Thyroid gland (tissue), 4 donors: Measurements from ENCODE around the gene STYK1. TPM values are rescaled to one million over a fixed set of nuclear protein-coding genes. Genes with fewer than 3 reads are reported as not detected.

Experiments used
- DNase-seq, 2 donors: peaks; one replicate each; pipeline ENCODE4 v3.0.0-alpha.2; 2019
- H3K27ac ChIP-seq, 3 donors: fragments of 200-600 bp; sonication (generic); 1 replicate in 2 of 3; 2 replicates in 1 of 3; pipeline ENCODE4 v1.5.1; 2016 to 2019; ENCODE audit warnings: mild to moderate bottlenecking in 1 of 3, moderate library complexity in 1 of 3
- H3K27me3 ChIP-seq: fragments of 200-600 bp; sonication (generic); one replicate; pipeline ENCODE4 v1.5.1; 2019
- H3K36me3 ChIP-seq, 2 donors: fragments of 200-600 bp; sonication (generic); one replicate each; pipeline ENCODE4 v1.5.1; 2016 to 2019
- H3K4me1 ChIP-seq, 2 donors: fragments of 200-600 bp; sonication (generic); one replicate each; pipeline ENCODE4 v1.5.1; 2017 to 2019
- H3K4me3 ChIP-seq, 3 donors: fragments of 200-600 bp; sonication (generic); replicated peaks in 1 of 3; 1 replicate in 2 of 3; 2 replicates in 1 of 3; pipeline ENCODE4 v1.5.1; 2016; ENCODE audit warnings: mild to moderate bottlenecking in 1 of 3
- H3K9me3 ChIP-seq: fragments of 200-600 bp; sonication (generic); one replicate; pipeline ENCODE4 v1.5.1; 2017
- CTCF ChIP-seq, 6 experiments: fragments of 200-600 bp in 3 of 6; fragments of 450-650 bp in 3 of 6; sonication (generic) in 3 of 6; IDR thresholded peaks; one replicate each; pipeline ENCODE4 v1.5.1; 2016 to 2019; ENCODE audit warnings: antibody characterized with exemption in 6 of 6, mild to moderate bottlenecking in 2 of 6, inconsistent platforms in 1 of 6, moderate library complexity in 1 of 6
- POLR2A ChIP-seq, 2 donors: fragments of 450-650 bp; IDR thresholded peaks; one replicate each; pipeline ENCODE4 v1.6.1; 2017; ENCODE audit warnings: antibody characterized with exemption in 2 of 2, mild to moderate bottlenecking in 2 of 2, moderate library complexity in 1 of 2
- WGBS, 2 donors: methylation state at CpG; one replicate each; pipeline ENCODE4 v1.1.5; 2017; 5-methylcytosine and 5-hydroxymethylcytosine counted together
- intact Hi-C: fragments of 100-400 bp; cut with DNase I; formaldehyde crosslinking; loops from one replicate; pipeline ENCODE4 v1.15.1; 2023
- total RNA-seq, 4 donors: library from RNA; depleted of rRNA; stranded (reverse); fragments of >200 nt; gene quantifications; one replicate each; pipeline ENCODE4 v1.2.3, GENCODE V29; 2016

STYK1 gene
- total RNA-seq, 4 donors from 2014 or later = 0.40 TPM; not detected in 3

- no peak overlapping the region for H3K27ac ChIP-seq
- H3K4me3 ChIP-seq = no peak overlapping the region
- no peaks in the 10 kb centered on the region for H3K4me1 ChIP-seq
- TF ChIP-seq POLR2A (IDR thresholded peaks at IDR 0.05) (no peak), CTCF (IDR thresholded peaks at IDR 0.05) (no peak)
- H3K9me3 ChIP-seq = no peaks in the 10 kb centered on the region
- WGBS, 2 donors = 51 to 70% methylated on average over 3 of the region's 3 CpGs
- intact Hi-C loops = no loop called here
- no peaks in the 10 kb centered on the region for H3K36me3 ChIP-seq
- no peak for DNase-seq
- no peaks in the 10 kb centered on the region for H3K27me3 ChIP-seq
Measured at GRCh38 chr12:10633541-10633940, 40.3 kb downstream of the STYK1 start.

- H3K4me1 ChIP-seq = no peaks in the 10 kb centered on the region
- intact Hi-C loops = no loop called here
- no peak overlapping the region for H3K4me3 ChIP-seq
- DNase-seq = no peak
- H3K27ac ChIP-seq = no peak overlapping the region
- H3K27me3 ChIP-seq = no peaks in the 10 kb centered on the region
- H3K36me3 ChIP-seq = no peaks in the 10 kb centered on the region
- TF ChIP-seq POLR2A (IDR thresholded peaks at IDR 0.05) (no peak), CTCF (IDR thresholded peaks at IDR 0.05) (no peak)
- no peaks in the 10 kb centered on the region for H3K9me3 ChIP-seq
Measured at GRCh38 chr12:10632226-10632625, 41.6 kb downstream of the STYK1 start.

GRCh38 chr12:10624605-10625004 lies 49.2 kb downstream of the STYK1 start:
- 76 to 89% methylated on average over 3 of the region's 3 CpGs for WGBS, 2 donors
- intact Hi-C loops = no loop called here

GRCh38 chr12:10623131-10623530 lies 50.7 kb downstream of the STYK1 start:
- no peak for TF ChIP-seq CTCF (IDR thresholded peaks at IDR 0.05)
- Histone ChIP-seq H3K27me3 (no peaks in the 10 kb centered on the region), H3K36me3 (no peaks in the 10 kb centered on the region), H3K27ac (no peak overlapping the region), H3K4me1 (no peaks in the 10 kb centered on the region), H3K9me3 (no peaks in the 10 kb centered on the region), H3K4me3 (no peak overlapping the region)
- no peak for DNase-seq
- intact Hi-C loops = no loop called here

More at GRCh38 chr12:10624605-10625004, 49.2 kb downstream of the STYK1 start:
- Histone ChIP-seq H3K9me3 (no peaks in the 10 kb centered on the region), H3K27me3 (no peaks in the 10 kb centered on the region), H3K4me3 (no peak overlapping the region), H3K36me3 (no peaks in the 10 kb centered on the region), H3K4me1 (no peaks in the 10 kb centered on the region), H3K27ac (no peak overlapping the region)
- no peak for DNase-seq
- TF ChIP-seq CTCF (IDR thresholded peaks at IDR 0.05) (no peak), POLR2A (IDR thresholded peaks at IDR 0.05) (no peak)

GRCh38 chr12:10621278-10621677 lies 52.6 kb downstream of the STYK1 start:
- DNase-seq = no peak
- H3K9me3 ChIP-seq = no peaks in the 10 kb centered on the region
- H3K27ac ChIP-seq = no peak overlapping the region
- H3K36me3 ChIP-seq = no peaks in the 10 kb centered on the region
- no peak overlapping the region for H3K4me3 ChIP-seq
- H3K4me1 ChIP-seq = no peaks in the 10 kb centered on the region
- WGBS, 2 donors = 81 to 82% methylated on average over 1 of the region's 1 CpG
- no peak for TF ChIP-seq CTCF (IDR thresholded peaks at IDR 0.05)
- TF ChIP-seq POLR2A (IDR thresholded peaks at IDR 0.05) = no peak
- H3K27me3 ChIP-seq = no peaks in the 10 kb centered on the region
- intact Hi-C loops = no loop called here
